Lower leg skin (tissue), 3 donors: ENCODE measurements around the gene SASH3.

ENCODE experiments used
- CTCF ChIP-seq, 3 donors: fragments of 450-650 bp; IDR thresholded peaks; one replicate each; pipeline ENCODE4 v1.5.1; 2016; ENCODE audit warnings: antibody characterized with exemption in 3 of 3, mild to moderate bottlenecking in 3 of 3, moderate library complexity in 2 of 3
- POLR2A ChIP-seq, 2 donors: fragments of 450-650 bp; IDR thresholded peaks; one replicate each; pipeline ENCODE4 v1.6.1; 2016 to 2017; ENCODE audit warnings: antibody characterized with exemption in 2 of 2, mild to moderate bottlenecking in 1 of 2, moderate library complexity in 1 of 2

- TF ChIP-seq POLR2A (IDR thresholded peaks at IDR 0.05) (no peak), CTCF (IDR thresholded peaks at IDR 0.05) (no peak)
These were observed 48.5 kb upstream of the SASH3 start for GRCh38 chrX:129731228-129731627.
